ENCODE results near the gene SLC5A1. TPM values are rescaled to one million over a fixed set of nuclear protein-coding genes. Genes with fewer than 3 reads are reported as not detected.
"Not testable (repeated sequence)": the region's sequence is repeated elsewhere in the genome, so short reads cannot be mapped to it uniquely, and the experiment has no call there.

Gene SLC5A1
- total RNA-seq, 1 donor = not detected

GRCh38 chr22:32140688-32141087 lies 97.6 kb downstream of the SLC5A1 start:
- H3K4me2 ChIP-seq (ENCODE audit: insufficient read depth, low read length); H3K36me3 ChIP-seq (ENCODE audit: insufficient read depth, low read length); H3K4me3 ChIP-seq (ENCODE audit: insufficient read depth, low read length); DNase-seq (ENCODE audit: insufficient read length, low spot score, missing footprints); H3K79me2 ChIP-seq (ENCODE audit: insufficient read depth, low read length); H3K27ac ChIP-seq (ENCODE audit: low read depth, low read length); H2AFZ ChIP-seq (ENCODE audit: low read length); H4K20me1 ChIP-seq (ENCODE audit: insufficient read depth, low read length); H3K4me1 ChIP-seq (ENCODE audit: insufficient read depth, low read length); H3K9me3 ChIP-seq (ENCODE audit: low read depth, low read length); H3K27me3 ChIP-seq (ENCODE audit: insufficient read depth, low read length): not testable (repeated sequence)
- TF ChIP-seq CTCF (IDR thresholded peaks at IDR 0.05; ENCODE audit: extremely low read depth, low read depth, low read length) = peak; percentile 23

- TF ChIP-seq CTCF (IDR thresholded peaks at IDR 0.05; ENCODE audit: extremely low read depth, low read depth, low read length) = no peak
- H3K4me1 ChIP-seq (ENCODE audit: insufficient read depth, low read length) = no peaks in the 10 kb centered on the region
- H2AFZ ChIP-seq (ENCODE audit: low read length) = no peak overlapping the region
- no peak overlapping the region for H3K27ac ChIP-seq (ENCODE audit: low read depth, low read length)
- no peak overlapping the region for H3K4me2 ChIP-seq (ENCODE audit: insufficient read depth, low read length)
- no peak overlapping the region for H3K4me3 ChIP-seq (ENCODE audit: insufficient read depth, low read length)
- no peaks in the 10 kb centered on the region for H3K9me3 ChIP-seq (ENCODE audit: low read depth, low read length)
- H3K27me3 ChIP-seq (ENCODE audit: insufficient read depth, low read length) = no peaks in the 10 kb centered on the region
- H3K79me2 ChIP-seq (ENCODE audit: insufficient read depth, low read length) = no peaks in the 10 kb centered on the region
- H3K36me3 ChIP-seq (ENCODE audit: insufficient read depth, low read length) = no peaks in the 10 kb centered on the region
- no peaks in the 10 kb centered on the region for H4K20me1 ChIP-seq (ENCODE audit: insufficient read depth, low read length)
- DNase-seq (ENCODE audit: insufficient read length, low spot score, missing footprints) = no peak
Measured at GRCh38 chr22:32142600-32142999, 99.5 kb downstream of the SLC5A1 start.

- Histone ChIP-seq H3K9me3 (ENCODE audit: low read depth, low read length) (no peaks in the 10 kb centered on the region), H3K4me1 (ENCODE audit: insufficient read depth, low read length) (no peaks in the 10 kb centered on the region), H3K79me2 (ENCODE audit: insufficient read depth, low read length) (no peaks in the 10 kb centered on the region), H3K4me3 (ENCODE audit: insufficient read depth, low read length) (no peak overlapping the region), H3K4me2 (ENCODE audit: insufficient read depth, low read length) (no peak overlapping the region), H3K27ac (ENCODE audit: low read depth, low read length) (no peak overlapping the region), H3K27me3 (ENCODE audit: insufficient read depth, low read length) (no peaks in the 10 kb centered on the region), H2AFZ (ENCODE audit: low read length) (no peak overlapping the region), H3K36me3 (ENCODE audit: insufficient read depth, low read length) (no peaks in the 10 kb centered on the region), H4K20me1 (ENCODE audit: insufficient read depth, low read length) (no peaks in the 10 kb centered on the region)
- TF ChIP-seq CTCF (IDR thresholded peaks at IDR 0.05; ENCODE audit: extremely low read depth, low read depth, low read length) = no peak
- no peak for DNase-seq (ENCODE audit: insufficient read length, low spot score, missing footprints)
Measured at GRCh38 chr22:32144496-32145274, 101.6 kb downstream of the SLC5A1 start.

GRCh38 chr22:32147128-32147527 lies 104.1 kb downstream of the SLC5A1 start:
- not testable (repeated sequence) for H3K4me1 ChIP-seq (ENCODE audit: insufficient read depth, low read length); H3K4me2 ChIP-seq (ENCODE audit: insufficient read depth, low read length); H3K4me3 ChIP-seq (ENCODE audit: insufficient read depth, low read length); H3K27ac ChIP-seq (ENCODE audit: low read depth, low read length); H2AFZ ChIP-seq (ENCODE audit: low read length); H3K79me2 ChIP-seq (ENCODE audit: insufficient read depth, low read length); H3K27me3 ChIP-seq (ENCODE audit: insufficient read depth, low read length); DNase-seq (ENCODE audit: insufficient read length, low spot score, missing footprints); H4K20me1 ChIP-seq (ENCODE audit: insufficient read depth, low read length); H3K36me3 ChIP-seq (ENCODE audit: insufficient read depth, low read length); H3K9me3 ChIP-seq (ENCODE audit: low read depth, low read length)

DNA sequence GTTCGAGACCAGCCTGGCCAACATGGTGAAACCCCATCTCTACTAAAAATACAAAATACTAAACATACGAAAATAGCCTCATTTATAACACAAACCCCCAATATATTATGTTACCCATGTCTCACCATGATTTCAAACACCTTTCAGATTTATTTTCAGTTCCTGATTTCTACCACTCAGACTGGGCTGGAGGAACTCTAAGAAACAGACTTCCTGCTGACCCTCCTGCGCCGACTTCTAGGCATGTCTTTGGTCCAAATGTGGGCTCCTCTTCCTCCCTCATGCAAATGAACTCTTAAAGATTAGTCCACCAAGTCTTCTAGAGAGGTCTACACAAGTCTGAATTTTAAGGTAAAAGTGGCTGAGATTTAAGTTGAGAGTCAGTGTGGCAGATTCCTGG lies 105.3 kb downstream of the SLC5A1 start:
- not testable (repeated sequence) for H3K79me2 ChIP-seq (ENCODE audit: insufficient read depth, low read length); H3K36me3 ChIP-seq (ENCODE audit: insufficient read depth, low read length); H3K4me2 ChIP-seq (ENCODE audit: insufficient read depth, low read length); H2AFZ ChIP-seq (ENCODE audit: low read length); H3K4me3 ChIP-seq (ENCODE audit: insufficient read depth, low read length); H3K9me3 ChIP-seq (ENCODE audit: low read depth, low read length); H3K27ac ChIP-seq (ENCODE audit: low read depth, low read length); H3K4me1 ChIP-seq (ENCODE audit: insufficient read depth, low read length); H4K20me1 ChIP-seq (ENCODE audit: insufficient read depth, low read length); DNase-seq (ENCODE audit: insufficient read length, low spot score, missing footprints); H3K27me3 ChIP-seq (ENCODE audit: insufficient read depth, low read length)

- H2AFZ ChIP-seq (ENCODE audit: low read length); H3K9me3 ChIP-seq (ENCODE audit: low read depth, low read length); H3K4me1 ChIP-seq (ENCODE audit: insufficient read depth, low read length); H3K36me3 ChIP-seq (ENCODE audit: insufficient read depth, low read length); H4K20me1 ChIP-seq (ENCODE audit: insufficient read depth, low read length); H3K4me3 ChIP-seq (ENCODE audit: insufficient read depth, low read length); H3K27ac ChIP-seq (ENCODE audit: low read depth, low read length); DNase-seq (ENCODE audit: insufficient read length, low spot score, missing footprints); H3K27me3 ChIP-seq (ENCODE audit: insufficient read depth, low read length); H3K4me2 ChIP-seq (ENCODE audit: insufficient read depth, low read length); H3K79me2 ChIP-seq (ENCODE audit: insufficient read depth, low read length): not testable (repeated sequence)
Measured at GRCh38 chr22:32150647-32151046, 107.6 kb downstream of the SLC5A1 start.

- not testable (repeated sequence) for H4K20me1 ChIP-seq (ENCODE audit: insufficient read depth, low read length)
Measured at GRCh38 chr22:32151641-32152040, 108.6 kb downstream of the SLC5A1 start.

More at GRCh38 chr22:32151641-32152040, 108.6 kb downstream of the SLC5A1 start:
- H3K27me3 ChIP-seq (ENCODE audit: insufficient read depth, low read length); H2AFZ ChIP-seq (ENCODE audit: low read length); H3K4me3 ChIP-seq (ENCODE audit: insufficient read depth, low read length); H3K4me2 ChIP-seq (ENCODE audit: insufficient read depth, low read length); DNase-seq (ENCODE audit: insufficient read length, low spot score, missing footprints); H3K79me2 ChIP-seq (ENCODE audit: insufficient read depth, low read length); H3K4me1 ChIP-seq (ENCODE audit: insufficient read depth, low read length); H3K9me3 ChIP-seq (ENCODE audit: low read depth, low read length); H3K27ac ChIP-seq (ENCODE audit: low read depth, low read length); H3K36me3 ChIP-seq (ENCODE audit: insufficient read depth, low read length): not testable (repeated sequence)
